ENCODE results near the gene ERP44. TPM values are rescaled to one million over a fixed set of nuclear protein-coding genes. Genes with fewer than 3 reads are reported as not detected.

ERP44 gene
- total RNA-seq, 1 experiment from 2014 or later, result 10.1 TPM

DNA sequence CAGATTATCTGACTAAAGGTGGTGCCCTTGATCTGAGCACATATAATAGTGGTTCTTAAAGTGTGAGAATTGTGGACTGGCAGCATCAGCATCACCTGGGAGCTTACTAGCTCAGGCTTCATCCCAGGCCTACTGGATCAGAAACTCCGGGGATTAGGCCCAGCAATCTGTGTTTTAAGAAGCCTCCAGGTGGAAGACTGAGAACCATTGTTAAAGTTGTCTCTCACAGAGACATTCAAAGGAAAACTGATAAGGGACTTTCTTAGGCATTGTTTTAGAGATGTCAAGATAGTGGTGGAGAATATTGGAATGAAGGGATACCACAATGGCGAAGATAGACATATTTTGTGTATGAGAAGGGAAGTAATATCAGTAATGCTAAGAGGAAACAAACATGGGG, 132.8 kb downstream of the ERP44 start:
- Histone ChIP-seq H3K27ac (ENCODE audit: low read length) (no peak overlapping the region), H3K4me3 (ENCODE audit: low read depth in 2 of 2, low read length in 2 of 2) (no peak overlapping the region), H3K36me3 (ENCODE audit: control insufficient read depth, insufficient read depth, low read length) (no peaks in the 10 kb centered on the region; the same call in 1 of the 2 replicates), H3K9me3 (ENCODE audit: control insufficient read depth, insufficient read depth, low read depth, low read length) (no peaks in the 10 kb centered on the region), H3K27me3 (ENCODE audit: control insufficient read depth, insufficient read depth, low read length) (no peaks in the 10 kb centered on the region), H3K4me1 (ENCODE audit: control insufficient read depth, insufficient read depth, low read length) (no peaks in the 10 kb centered on the region; the same call in 1 of the 2 replicates)
- in situ Hi-C loops (cut with HindIII; ENCODE audit: low pct_unique_long_range_greater_than_20kb, low sequenced_read_pairs), result no loop called here
- POLR2A ChIA-PET, result no interaction called here
- DNase-seq (ENCODE audit: low read depth, low spot score), result no peak
- no peak for ATAC-seq
- intact Hi-C loops (cut with micrococcal nuclease; ENCODE audit: unreplicated experiment), result no loop called here
- TF ChIP-seq TCF7L2 (IDR thresholded peaks at IDR 0.05; ENCODE audit: low read depth, low read length), result no peak
- no peak for TF ChIP-seq POLR2AphosphoS5 (IDR thresholded peaks at IDR 0.05; ENCODE audit: low read depth, low read length)
- TF ChIP-seq SIN3A (IDR thresholded peaks at IDR 0.05; ENCODE audit: borderline replicate concordance, insufficient read depth, low read depth, low read length), result no peak
- TF ChIP-seq, protein P1, sequence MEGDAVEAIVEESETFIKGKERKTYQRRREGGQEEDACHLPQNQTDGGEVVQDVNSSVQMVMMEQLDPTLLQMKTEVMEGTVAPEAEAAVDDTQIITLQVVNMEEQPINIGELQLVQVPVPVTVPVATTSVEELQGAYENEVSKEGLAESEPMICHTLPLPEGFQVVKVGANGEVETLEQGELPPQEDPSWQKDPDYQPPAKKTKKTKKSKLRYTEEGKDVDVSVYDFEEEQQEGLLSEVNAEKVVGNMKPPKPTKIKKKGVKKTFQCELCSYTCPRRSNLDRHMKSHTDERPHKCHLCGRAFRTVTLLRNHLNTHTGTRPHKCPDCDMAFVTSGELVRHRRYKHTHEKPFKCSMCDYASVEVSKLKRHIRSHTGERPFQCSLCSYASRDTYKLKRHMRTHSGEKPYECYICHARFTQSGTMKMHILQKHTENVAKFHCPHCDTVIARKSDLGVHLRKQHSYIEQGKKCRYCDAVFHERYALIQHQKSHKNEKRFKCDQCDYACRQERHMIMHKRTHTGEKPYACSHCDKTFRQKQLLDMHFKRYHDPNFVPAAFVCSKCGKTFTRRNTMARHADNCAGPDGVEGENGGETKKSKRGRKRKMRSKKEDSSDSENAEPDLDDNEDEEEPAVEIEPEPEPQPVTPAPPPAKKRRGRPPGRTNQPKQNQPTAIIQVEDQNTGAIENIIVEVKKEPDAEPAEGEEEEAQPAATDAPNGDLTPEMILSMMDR (IDR thresholded peaks at IDR 0.05), result no peak
- TF ChIP-seq, protein P2, sequence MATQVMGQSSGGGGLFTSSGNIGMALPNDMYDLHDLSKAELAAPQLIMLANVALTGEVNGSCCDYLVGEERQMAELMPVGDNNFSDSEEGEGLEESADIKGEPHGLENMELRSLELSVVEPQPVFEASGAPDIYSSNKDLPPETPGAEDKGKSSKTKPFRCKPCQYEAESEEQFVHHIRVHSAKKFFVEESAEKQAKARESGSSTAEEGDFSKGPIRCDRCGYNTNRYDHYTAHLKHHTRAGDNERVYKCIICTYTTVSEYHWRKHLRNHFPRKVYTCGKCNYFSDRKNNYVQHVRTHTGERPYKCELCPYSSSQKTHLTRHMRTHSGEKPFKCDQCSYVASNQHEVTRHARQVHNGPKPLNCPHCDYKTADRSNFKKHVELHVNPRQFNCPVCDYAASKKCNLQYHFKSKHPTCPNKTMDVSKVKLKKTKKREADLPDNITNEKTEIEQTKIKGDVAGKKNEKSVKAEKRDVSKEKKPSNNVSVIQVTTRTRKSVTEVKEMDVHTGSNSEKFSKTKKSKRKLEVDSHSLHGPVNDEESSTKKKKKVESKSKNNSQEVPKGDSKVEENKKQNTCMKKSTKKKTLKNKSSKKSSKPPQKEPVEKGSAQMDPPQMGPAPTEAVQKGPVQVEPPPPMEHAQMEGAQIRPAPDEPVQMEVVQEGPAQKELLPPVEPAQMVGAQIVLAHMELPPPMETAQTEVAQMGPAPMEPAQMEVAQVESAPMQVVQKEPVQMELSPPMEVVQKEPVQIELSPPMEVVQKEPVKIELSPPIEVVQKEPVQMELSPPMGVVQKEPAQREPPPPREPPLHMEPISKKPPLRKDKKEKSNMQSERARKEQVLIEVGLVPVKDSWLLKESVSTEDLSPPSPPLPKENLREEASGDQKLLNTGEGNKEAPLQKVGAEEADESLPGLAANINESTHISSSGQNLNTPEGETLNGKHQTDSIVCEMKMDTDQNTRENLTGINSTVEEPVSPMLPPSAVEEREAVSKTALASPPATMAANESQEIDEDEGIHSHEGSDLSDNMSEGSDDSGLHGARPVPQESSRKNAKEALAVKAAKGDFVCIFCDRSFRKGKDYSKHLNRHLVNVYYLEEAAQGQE (IDR thresholded peaks at IDR 0.05; ENCODE audit: insufficient read depth in 1 of 2, low read depth in 2 of 2, low read length in 1 of 2), result no peak
- CTCF ChIA-PET, result no interaction called here
- BruUV-seq (replicated peaks), result no TSS peak

DNA sequence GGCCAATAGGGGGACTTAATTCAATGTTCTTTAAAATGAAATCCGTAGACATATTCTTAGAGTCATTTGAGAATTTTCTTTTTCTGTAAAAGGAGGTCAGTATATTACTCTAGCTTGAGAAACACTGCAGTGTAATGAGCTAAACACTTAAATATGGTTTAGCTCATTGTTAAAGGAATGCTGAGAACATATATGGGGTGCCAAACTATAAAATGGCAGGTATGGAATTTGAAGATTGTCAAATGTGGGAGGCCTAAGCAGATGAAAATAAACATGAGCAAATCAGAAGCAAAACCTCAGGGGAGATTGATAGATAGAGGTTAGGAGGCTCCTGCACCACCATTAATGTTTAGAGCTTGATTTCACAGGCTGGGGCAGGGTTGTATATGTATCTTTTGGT, 134.5 kb downstream of the ERP44 start:
- no peak for ATAC-seq
- in situ Hi-C loops (cut with HindIII; ENCODE audit: low pct_unique_long_range_greater_than_20kb, low sequenced_read_pairs), result no loop called here
- DNase-seq (ENCODE audit: low read depth, low spot score), result no peak
- no peaks in the 10 kb centered on the region for H3K27me3 ChIP-seq (ENCODE audit: control insufficient read depth, insufficient read depth, low read length)
- H3K4me1 ChIP-seq (ENCODE audit: control insufficient read depth, insufficient read depth, low read length), result no peaks in the 10 kb centered on the region; the same call in 1 of the 2 replicates
- no TSS peak for BruUV-seq (replicated peaks)
- H3K9me3 ChIP-seq (ENCODE audit: control insufficient read depth, insufficient read depth, low read depth, low read length), result no peaks in the 10 kb centered on the region
- POLR2A ChIA-PET, result interaction anchor here (0.6 to 0.7 kb wide), 2 partner anchors 634 to 817 kb away, joined by 3 read pairs; no protein-coding TSS in a partner anchor
- intact Hi-C loops (cut with micrococcal nuclease; ENCODE audit: unreplicated experiment), result no loop called here
- no peaks in the 10 kb centered on the region for H3K36me3 ChIP-seq (ENCODE audit: control insufficient read depth, insufficient read depth, low read length)
- no peak overlapping the region for H3K4me3 ChIP-seq (ENCODE audit: low read depth in 2 of 2, low read length in 2 of 2)
- H3K27ac ChIP-seq (ENCODE audit: low read length), result no peak overlapping the region
- TF ChIP-seq, protein P2 (IDR thresholded peaks at IDR 0.05; ENCODE audit: insufficient read depth in 1 of 2, low read depth in 2 of 2, low read length in 1 of 2), result no peak
- TF ChIP-seq SIN3A (IDR thresholded peaks at IDR 0.05; ENCODE audit: borderline replicate concordance, insufficient read depth, low read depth, low read length) (no peak), POLR2AphosphoS5 (IDR thresholded peaks at IDR 0.05; ENCODE audit: low read depth, low read length) (no peak), TCF7L2 (IDR thresholded peaks at IDR 0.05; ENCODE audit: low read depth, low read length) (no peak)
- TF ChIP-seq, protein P1 (IDR thresholded peaks at IDR 0.05), result no peak
- CTCF ChIA-PET, result no interaction called here

Data from Panc1 (cell line).